HCT116 (cell line): ENCODE measurements around the gene DLG2. TPM values are rescaled to one million over a fixed set of nuclear protein-coding genes. Genes with fewer than 3 reads are reported as not detected.
"Not testable (repeated sequence)": the region's sequence is repeated elsewhere in the genome, so short reads cannot be mapped to it uniquely, and the experiment has no call there.

Experiments used
- ATAC-seq: fragments of 200-7000 bp; cut with Tn5 transposase; 2 replicates; pipeline ENCODE4 v1.9.1; 2020; ENCODE audit warnings: mild to moderate bottlenecking, moderate library complexity
- BruUV-seq: library from RNA; stranded (reverse); fragments of 400-500 nt; replicated peaks from 2 replicates; lab custom pipeline; 2021; lab: Mats Ljungman, UMichigan
- CTCF ChIA-PET: fragments of 300-600 bp; sonication (Branson Sonifier 250); formaldehyde crosslinking; loops from one replicate; lab custom pipeline; 2021; ENCODE audit warnings: antibody characterized with exemption; lab: Charles Lee
- POLR2A ChIA-PET: fragments of 300-600, 350-600 bp; sonication (Branson Sonifier 250); formaldehyde crosslinking; loops from one replicate; lab custom pipeline; 2021; ENCODE audit warnings: antibody characterized with exemption; lab: Charles Lee
- RAD21 ChIA-PET, 2 experiments: fragments of 300-600 bp; sonication (Branson Sonifier 250); formaldehyde crosslinking; loops; one replicate each; lab custom pipeline; 2023; ENCODE audit warnings: low total read pairs in 2 of 2; ENCODE audit not compliant: uncharacterized antibody in 2 of 2, unreplicated experiment in 2 of 2, low non-redundant PET in 1 of 2; lab: Charles Lee
- DNase-seq: peaks from one replicate; pipeline ENCODE4 v3.0.0-alpha.2; 2010; ENCODE audit warnings: low read depth, low spot score
- H2AFZ ChIP-seq: fragments of 200-600 bp; shearing (Covaris generic), sonication (generic); 2 replicates; pipeline ENCODE4 v1.6.1; 2017; ENCODE audit warnings: low read depth, mixed run types, mixed read lengths, antibody characterized with exemption, low read length; ENCODE audit not compliant: poor library complexity, severe bottlenecking
- H3K27ac ChIP-seq: 2 replicates; pipeline ENCODE4 v1.5.1; 2012; ENCODE audit warnings: low read depth, low read length
- H3K27me3 ChIP-seq: fragments of 200-600 bp; sonication (generic); 2 replicates; pipeline ENCODE4 v1.6.1; 2016; ENCODE audit warnings: mixed run types, low read length, mixed read lengths; ENCODE audit not compliant: insufficient read depth
- H3K36me3 ChIP-seq, 2 experiments: fragments of 200-500 bp in 1 of 2; fragments of 200-600 bp in 1 of 2; sonication (Bioruptor generic) in 1 of 2; sonication (generic) in 1 of 2; 2 replicates each; pipeline versions ENCODE4 v1.5.1 to v1.6.1; 2014 to 2016; ENCODE audit warnings: low read length in 2 of 2, inconsistent platforms in 1 of 2, mixed read lengths in 1 of 2, mixed run types in 1 of 2; ENCODE audit not compliant: insufficient read depth in 2 of 2, control insufficient read depth in 1 of 2
- H3K4me1 ChIP-seq, 2 experiments: fragments of 200-600 bp in 1 of 2; sonication (generic) in 1 of 2; 2 replicates each; pipeline versions ENCODE4 v1.5.1 to v1.6.1; 2012 to 2017; ENCODE audit warnings: low read length in 2 of 2, inconsistent platforms in 1 of 2, mild to moderate bottlenecking in 1 of 2, mixed read lengths in 1 of 2, mixed run types in 1 of 2, moderate library complexity in 1 of 2; ENCODE audit not compliant: insufficient read depth in 2 of 2, control insufficient read depth in 1 of 2
- H3K4me2 ChIP-seq: fragments of 200-600 bp; sonication (generic); 2 replicates; pipeline ENCODE4 v1.6.1; 2017; ENCODE audit warnings: mixed run types, low read length, mixed read lengths
- H3K4me3 ChIP-seq, 2 experiments: fragments of 200-600 bp in 1 of 2; sonication (generic) in 1 of 2; replicated peaks in 1 of 2; 2 replicates each; pipeline ENCODE4 v1.5.1; 2011 to 2016; ENCODE audit warnings: low read length in 2 of 2, control low read depth in 1 of 2, low read depth in 1 of 2, mild to moderate bottlenecking in 1 of 2, mixed read lengths in 1 of 2, mixed run types in 1 of 2
- H3K79me2 ChIP-seq: fragments of 200-600 bp; sonication (generic); 2 replicates; pipeline ENCODE4 v1.6.1; 2017; ENCODE audit warnings: mild to moderate bottlenecking, mixed run types, low read length, moderate library complexity, mixed read lengths; ENCODE audit not compliant: insufficient read depth
- H3K9ac ChIP-seq: fragments of 200-600 bp; sonication (generic); 2 replicates; pipeline ENCODE4 v1.6.1; 2016; ENCODE audit warnings: low read length, mixed read lengths
- H3K9me2 ChIP-seq: fragments of 200-600 bp; sonication (generic), shearing (Covaris generic); 2 replicates; pipeline ENCODE4 v1.6.1; 2017; ENCODE audit warnings: mixed run types, mild to moderate bottlenecking, moderate library complexity; ENCODE audit not compliant: insufficient read depth
- H3K9me3 ChIP-seq, 2 experiments: fragments of 200-500 bp in 1 of 2; fragments of 200-600 bp in 1 of 2; sonication (Bioruptor generic) in 1 of 2; sonication (generic) in 1 of 2; 2 replicates each; pipeline ENCODE4 v1.6.1; 2014 to 2017; ENCODE audit warnings: low read length in 2 of 2, mixed read lengths in 2 of 2, inconsistent platforms in 1 of 2, low read depth in 1 of 2, mild to moderate bottlenecking in 1 of 2, mixed run types in 1 of 2, moderate library complexity in 1 of 2; ENCODE audit not compliant: control insufficient read depth in 1 of 2, insufficient read depth in 1 of 2
- H4K20me1 ChIP-seq: fragments of 200-600 bp; sonication (generic), shearing (Covaris generic); 2 replicates; pipeline ENCODE4 v1.6.1; 2017; ENCODE audit warnings: mixed run types, mild to moderate bottlenecking, moderate library complexity; ENCODE audit not compliant: insufficient read depth
- CBX3 ChIP-seq: IDR thresholded peaks from 2 replicates; pipeline ENCODE4 v1.6.1; 2012; ENCODE audit warnings: low read depth
- CTCF ChIP-seq, 3 experiments: fragments of 200-600 bp in 1 of 3; sonication (generic) in 1 of 3; IDR thresholded peaks in 2 of 3; conservative IDR thresholded peaks in 1 of 3; 2 replicates each; pipeline ENCODE4 v1.5.1; 2012 to 2017; ENCODE audit warnings: low read depth in 2 of 3, low read length in 2 of 3, antibody characterized with exemption in 1 of 3, borderline replicate concordance in 1 of 3, control low read depth in 1 of 3, mild to moderate bottlenecking in 1 of 3, mixed read lengths in 1 of 3, mixed run types in 1 of 3, moderate library complexity in 1 of 3; ENCODE audit not compliant: insufficient read depth in 1 of 3
- EGR1 ChIP-seq: IDR thresholded peaks from 2 replicates; pipeline ENCODE4 v1.6.1; 2012; ENCODE audit warnings: low read depth
- ELF1 ChIP-seq: IDR thresholded peaks from 2 replicates; pipeline ENCODE4 v1.6.1; 2012; ENCODE audit warnings: low read depth, borderline replicate concordance
- EZH2phosphoT487 ChIP-seq: fragments of 200-600 bp; IDR thresholded peaks from 2 replicates; pipeline ENCODE4 v1.6.1; 2018; ENCODE audit warnings: antibody characterized with exemption, borderline replicate concordance
- FOSL1 ChIP-seq: IDR thresholded peaks from 2 replicates; pipeline ENCODE4 v1.6.1; 2012; ENCODE audit warnings: low read depth
- RAD21 ChIP-seq: IDR thresholded peaks from 2 replicates; pipeline ENCODE4 v1.6.1; 2012; ENCODE audit warnings: low read depth, mild to moderate bottlenecking
- SIN3A ChIP-seq: IDR thresholded peaks from 2 replicates; pipeline ENCODE4 v1.6.1; 2012; ENCODE audit warnings: low read depth
- TCF7L2 ChIP-seq: IDR thresholded peaks from 2 replicates; pipeline ENCODE4 v1.7.0; 2011; ENCODE audit warnings: borderline replicate concordance, inconsistent platforms; ENCODE audit not compliant: insufficient read depth, insufficient read length; ENCODE audit errors: extremely low read depth
- intact Hi-C: fragments of 100-400 bp; cut with micrococcal nuclease; formaldehyde crosslinking; loops from 2 replicates; pipeline ENCODE4 v1.10.0; 2022
- total RNA-seq: library from RNA; stranded (reverse); gene quantifications from one replicate; pipeline ENCODE4 v1.2.1, GENCODE V29; 2021; ENCODE audit not compliant: unreplicated experiment
- TF ChIP-seq, protein P1 (sequence below): IDR thresholded peaks from 2 replicates; pipeline ENCODE4 v1.6.1; 2011; ENCODE audit warnings: mild to moderate bottlenecking, low read length, moderate library complexity; ENCODE audit not compliant: insufficient replicate concordance; ENCODE audit errors: extremely low read depth
- TF ChIP-seq, protein P2 (sequence below): IDR thresholded peaks from 2 replicates; pipeline ENCODE4 v1.6.1; 2012

Gene DLG2
- total RNA-seq, 1 experiment from 2014 or later: 2.4 TPM

DNA sequence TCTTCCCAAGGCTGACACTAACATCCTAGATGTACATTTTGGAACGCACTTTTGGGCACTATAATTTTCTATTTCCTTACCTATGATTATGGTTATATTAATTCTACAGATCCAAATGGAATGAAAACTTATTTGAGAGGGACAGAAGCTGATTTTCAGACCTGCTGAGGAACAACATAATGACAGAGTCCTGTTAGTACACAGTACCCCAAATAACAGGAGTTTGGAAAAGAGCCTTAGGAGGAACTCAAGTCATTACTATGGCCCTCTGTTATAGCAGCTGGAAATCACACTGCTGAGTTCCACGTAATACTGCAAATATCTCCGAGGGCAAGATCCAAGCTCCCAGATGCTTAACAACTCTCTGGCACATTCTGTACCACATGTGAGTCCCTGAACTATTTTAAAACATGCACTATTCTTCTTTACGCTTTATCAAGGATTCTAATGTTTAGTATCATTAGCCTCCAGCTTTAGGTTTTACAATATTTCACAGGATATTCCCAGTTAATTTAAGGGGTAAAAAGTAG, 1313.2 kb downstream of the DLG2 start (continued):
- TF ChIP-seq EZH2phosphoT487 (no peak), EGR1 (no peak), RAD21 (no peak), FOSL1 (no peak)
- TF ChIP-seq, protein P1, sequence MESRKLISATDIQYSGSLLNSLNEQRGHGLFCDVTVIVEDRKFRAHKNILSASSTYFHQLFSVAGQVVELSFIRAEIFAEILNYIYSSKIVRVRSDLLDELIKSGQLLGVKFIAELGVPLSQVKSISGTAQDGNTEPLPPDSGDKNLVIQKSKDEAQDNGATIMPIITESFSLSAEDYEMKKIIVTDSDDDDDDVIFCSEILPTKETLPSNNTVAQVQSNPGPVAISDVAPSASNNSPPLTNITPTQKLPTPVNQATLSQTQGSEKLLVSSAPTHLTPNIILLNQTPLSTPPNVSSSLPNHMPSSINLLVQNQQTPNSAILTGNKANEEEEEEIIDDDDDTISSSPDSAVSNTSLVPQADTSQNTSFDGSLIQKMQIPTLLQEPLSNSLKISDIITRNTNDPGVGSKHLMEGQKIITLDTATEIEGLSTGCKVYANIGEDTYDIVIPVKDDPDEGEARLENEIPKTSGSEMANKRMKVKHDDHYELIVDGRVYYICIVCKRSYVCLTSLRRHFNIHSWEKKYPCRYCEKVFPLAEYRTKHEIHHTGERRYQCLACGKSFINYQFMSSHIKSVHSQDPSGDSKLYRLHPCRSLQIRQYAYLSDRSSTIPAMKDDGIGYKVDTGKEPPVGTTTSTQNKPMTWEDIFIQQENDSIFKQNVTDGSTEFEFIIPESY: no peak

GRCh38 chr11:84310268-84310667, 1316.9 kb downstream of the DLG2 start:
- Histone ChIP-seq H3K9me2 (no peaks in the 10 kb centered on the region), H2AFZ (no peak overlapping the region), H3K4me3 (no peak overlapping the region), H3K9ac (no peak overlapping the region), H3K36me3 (no peaks in the 10 kb centered on the region), H3K79me2 (no peaks in the 10 kb centered on the region), H3K9me3 (no peaks in the 10 kb centered on the region)
- DNase-seq: no peak
- CTCF ChIA-PET: no interaction called here
- TF ChIP-seq CBX3: no peak
- no peak for TF ChIP-seq EGR1
- no peak for TF ChIP-seq SIN3A
- TF ChIP-seq, protein P2, sequence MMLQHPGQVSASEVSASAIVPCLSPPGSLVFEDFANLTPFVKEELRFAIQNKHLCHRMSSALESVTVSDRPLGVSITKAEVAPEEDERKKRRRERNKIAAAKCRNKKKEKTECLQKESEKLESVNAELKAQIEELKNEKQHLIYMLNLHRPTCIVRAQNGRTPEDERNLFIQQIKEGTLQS: no peak
- no peak for TF ChIP-seq RAD21
- TF ChIP-seq TCF7L2: no peak
- TF ChIP-seq CTCF (IDR thresholded peaks at IDR 0.05 in 2 of 3, conservative IDR thresholded peaks at IDR 0.05 in 1 of 3; ENCODE audit: borderline replicate concordance in 1 of 3, insufficient read depth in 1 of 3, low read depth in 2 of 3, low read length in 2 of 3): no peak
- TF ChIP-seq EZH2phosphoT487: no peak
- TF ChIP-seq ELF1: no peak
- TF ChIP-seq, all 23 proteins: peak for 0
- Histone ChIP-seq H3K27me3 (no peaks in the 10 kb centered on the region), H3K4me1 (no peaks in the 10 kb centered on the region), H3K4me2 (no peak overlapping the region), H4K20me1 (no peaks in the 10 kb centered on the region), H3K27ac (no peak overlapping the region)
- BruUV-seq: no TSS peak
- ChIA-PET POLR2A (no interaction called here), RAD21 (no interaction called here)
- intact Hi-C loops: no loop called here
- no peak for ATAC-seq

DNA sequence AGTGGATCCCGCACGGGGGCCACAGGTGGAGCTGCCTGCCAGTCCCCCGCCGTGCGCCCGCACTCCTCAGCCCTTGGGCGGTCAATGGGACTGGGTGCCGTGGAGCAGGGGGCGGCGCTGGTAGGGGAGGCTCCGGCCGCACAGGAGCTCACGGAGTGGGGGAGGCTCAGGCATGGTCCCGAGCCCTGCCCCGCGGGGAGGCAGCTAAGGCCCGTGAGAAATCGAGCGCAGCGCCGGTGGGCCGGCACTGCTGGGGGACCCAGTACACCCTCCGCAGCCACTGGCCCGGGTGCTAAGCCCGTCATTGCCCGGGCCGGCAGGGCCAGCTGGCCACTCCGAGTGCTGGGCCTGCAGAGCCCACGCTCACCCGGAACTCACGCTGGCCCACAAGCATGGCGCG, 1318.7 kb downstream of the DLG2 start:
- ATAC-seq, H3K4me3 ChIP-seq, H3K9me2 ChIP-seq, H3K4me2 ChIP-seq, DNase-seq, H3K4me1 ChIP-seq, H3K9me3 ChIP-seq, CTCF ChIA-PET, H4K20me1 ChIP-seq, intact Hi-C loops, POLR2A ChIA-PET, H2AFZ ChIP-seq, H3K9ac ChIP-seq, BruUV-seq, H3K79me2 ChIP-seq, RAD21 ChIA-PET, H3K36me3 ChIP-seq, H3K27ac ChIP-seq, H3K27me3 ChIP-seq: not testable (repeated sequence)
